Measurements from ENCODE around the gene LMOD3. TPM values are rescaled to one million over a fixed set of nuclear protein-coding genes. Genes with fewer than 3 reads are reported as not detected.

The LMOD3 gene
- total and polyA plus RNA-seq, 9 of the 15 experiments (the other 6 are each of a cell fraction or from before 2014, with no cell fraction given), result 0.03 TPM; not detected in 8

GRCh38 chr3:69104586-69104985 is 17.8 kb downstream of the LMOD3 start:
- no peaks in the 10 kb centered on the region for H3K27me3 ChIP-seq (ENCODE audit: control insufficient read depth in 2 of 2, insufficient read depth in 2 of 2, low read length in 2 of 2)
- H3K9me1 ChIP-seq (ENCODE audit: control insufficient read depth, insufficient read depth, low read length), result no peaks in the 10 kb centered on the region
- H3K36me3 ChIP-seq (ENCODE audit: control insufficient read depth, insufficient read depth, low read length), result peaks cover 16% of the 10 kb centered on the region; the same call in 1 of the 3 replicates
- ChIA-PET POLR2A (no interaction called here), CTCF (ENCODE audit: low intra/inter-chr PET ratio) (no interaction called here)
- DNase-seq (ENCODE audit: extremely low read depth in 1 of 4, low spot score in 3 of 4) (no peak), FAIRE-seq (no peak), ATAC-seq (no peak)
- in situ Hi-C loops (cut with MboI), result no loop called here
- intact Hi-C loops (cut with micrococcal nuclease), result no loop called here
- no peaks in the 10 kb centered on the region for H3K9me3 ChIP-seq (replicated peaks; ENCODE audit: control insufficient read depth, insufficient read depth, low read depth, low read length)
- H4K20me1 ChIP-seq (replicated peaks; ENCODE audit: control insufficient read depth, insufficient read depth, low read length), result no peaks in the 10 kb centered on the region
- 47% methylated on average over 8 of the region's 8 CpGs for WGBS (ENCODE audit: insufficient coverage, low coverage, missing lambda C conversion rate)
- peaks cover 0 to 15% of the 10 kb centered on the region in 2 experiments; a peak in 3 of 5 replicates for H3K4me1 ChIP-seq (replicated peaks in 1 of 2; ENCODE audit: control insufficient read depth in 2 of 2, insufficient read depth in 2 of 2, low read length in 2 of 2)
- no peak overlapping the region for H3K9ac ChIP-seq (ENCODE audit: insufficient read depth in 1 of 2, low read depth in 2 of 2, low read length in 2 of 2)
- BruUV-seq (replicated peaks), result no TSS peak
- no peak overlapping the region for H3K27ac ChIP-seq (ENCODE audit: extremely low read depth, low read depth, low read length)
- no peak overlapping the region for H3K4me3 ChIP-seq
- H3K4me2 ChIP-seq (ENCODE audit: insufficient read depth, low read length), result no peak overlapping the region
- no peak overlapping the region for H2AFZ ChIP-seq (ENCODE audit: low read depth, low read length)
- H3K79me2 ChIP-seq (ENCODE audit: control insufficient read depth, insufficient read depth, low read length), result no peaks in the 10 kb centered on the region
- TF ChIP-seq TARDBP (IDR thresholded peaks at IDR 0.05) (no peak), TAF7 (tag; IDR thresholded peaks at IDR 0.05) (no peak), MCM3 (IDR thresholded peaks at IDR 0.05) (no peak), ZNF217 (CRISPR knock-in tag; IDR thresholded peaks at IDR 0.05) (no peak), CC2D1A (IDR thresholded peaks at IDR 0.05) (no peak), CBX1 (IDR thresholded peaks at IDR 0.05; ENCODE audit: low read depth) (no peak), ETV6 (IDR thresholded peaks at IDR 0.05; ENCODE audit: borderline replicate concordance in 1 of 2, low read depth in 2 of 2, low read length in 1 of 2) (no peak), ETV6 (CRISPR knock-in tag; IDR thresholded peaks at IDR 0.05; ENCODE audit: borderline replicate concordance) (no peak), THAP7 (CRISPR knock-in tag; IDR thresholded peaks at IDR 0.05) (no peak), RBBP5 (IDR thresholded peaks at IDR 0.05; ENCODE audit: borderline replicate concordance, insufficient read depth, low read length, poor library complexity, severe bottlenecking) (no peak), ZMIZ1 (IDR thresholded peaks at IDR 0.05; ENCODE audit: low read depth in 2 of 2, low read length in 2 of 2) (no peak), DEAF1 (CRISPR knock-in tag; IDR thresholded peaks at IDR 0.05) (no peak)

All from K562 (cell line).